GM12872 (cell line): Measurements from ENCODE around the gene PYGM.

ENCODE experiments used
- TF ChIP-seq, protein P1 (sequence below): IDR thresholded peaks from 3 replicates; pipeline ENCODE4 v1.5.1; 2011; ENCODE audit warnings: low read depth, mild to moderate bottlenecking, low read length, moderate library complexity; ENCODE audit not compliant: insufficient read depth

PYGM gene

DNA sequence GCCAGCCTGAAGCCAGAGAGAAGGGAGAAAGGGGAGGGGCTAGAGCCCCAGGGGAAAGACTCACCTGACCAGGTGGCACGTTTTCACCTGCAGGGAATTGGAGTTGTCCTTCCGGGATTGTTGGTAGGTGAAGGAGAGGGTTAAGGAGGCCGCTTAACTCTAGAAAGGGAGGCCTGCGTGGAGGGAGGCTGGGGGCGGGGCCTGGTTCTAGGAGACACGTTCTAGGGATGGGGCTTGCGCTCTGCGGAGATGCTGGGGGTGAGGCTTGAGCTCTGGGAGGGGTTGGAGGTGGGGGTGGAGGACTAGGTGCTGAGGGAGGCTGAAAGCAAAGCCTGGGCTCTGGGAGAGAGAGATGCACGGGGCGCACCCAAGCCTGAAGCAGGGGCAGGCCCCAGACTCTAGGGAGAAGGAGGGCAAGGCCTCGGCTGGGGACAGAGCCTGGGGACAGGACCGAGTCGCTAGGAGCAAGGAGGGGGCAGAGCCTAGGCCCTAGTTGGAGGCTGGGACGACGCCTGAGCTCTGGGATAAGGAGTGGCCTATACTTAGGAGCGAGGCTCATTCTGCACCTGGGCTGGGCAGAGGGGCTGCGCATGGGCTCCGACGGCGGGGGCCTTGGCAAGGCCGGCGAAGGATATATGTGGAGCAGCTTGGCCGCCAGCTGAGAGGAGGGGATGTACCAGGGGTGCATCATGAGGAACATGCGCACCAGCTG, 18.2 kb downstream of the PYGM start:
- TF ChIP-seq, protein P1, sequence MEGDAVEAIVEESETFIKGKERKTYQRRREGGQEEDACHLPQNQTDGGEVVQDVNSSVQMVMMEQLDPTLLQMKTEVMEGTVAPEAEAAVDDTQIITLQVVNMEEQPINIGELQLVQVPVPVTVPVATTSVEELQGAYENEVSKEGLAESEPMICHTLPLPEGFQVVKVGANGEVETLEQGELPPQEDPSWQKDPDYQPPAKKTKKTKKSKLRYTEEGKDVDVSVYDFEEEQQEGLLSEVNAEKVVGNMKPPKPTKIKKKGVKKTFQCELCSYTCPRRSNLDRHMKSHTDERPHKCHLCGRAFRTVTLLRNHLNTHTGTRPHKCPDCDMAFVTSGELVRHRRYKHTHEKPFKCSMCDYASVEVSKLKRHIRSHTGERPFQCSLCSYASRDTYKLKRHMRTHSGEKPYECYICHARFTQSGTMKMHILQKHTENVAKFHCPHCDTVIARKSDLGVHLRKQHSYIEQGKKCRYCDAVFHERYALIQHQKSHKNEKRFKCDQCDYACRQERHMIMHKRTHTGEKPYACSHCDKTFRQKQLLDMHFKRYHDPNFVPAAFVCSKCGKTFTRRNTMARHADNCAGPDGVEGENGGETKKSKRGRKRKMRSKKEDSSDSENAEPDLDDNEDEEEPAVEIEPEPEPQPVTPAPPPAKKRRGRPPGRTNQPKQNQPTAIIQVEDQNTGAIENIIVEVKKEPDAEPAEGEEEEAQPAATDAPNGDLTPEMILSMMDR, result no peak

DNA sequence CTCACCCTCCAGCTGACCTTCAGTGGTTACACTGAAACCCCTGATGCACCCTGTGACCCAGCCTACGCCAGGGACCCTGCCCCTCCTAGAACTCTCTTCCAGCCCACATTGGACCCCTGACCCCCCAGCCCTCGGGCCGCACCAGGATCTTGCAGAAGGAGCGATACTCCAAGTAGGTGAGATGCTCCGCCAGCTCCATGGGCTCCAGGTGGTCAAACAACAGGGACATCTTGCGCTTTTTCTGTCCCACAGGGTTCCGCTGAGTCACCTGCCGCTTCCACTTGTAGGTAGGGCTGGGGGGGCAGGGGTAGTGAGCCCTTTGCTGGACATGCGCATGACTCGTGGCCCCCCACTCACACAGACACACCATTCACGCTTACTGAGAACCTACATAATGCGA, 19.9 kb downstream of the PYGM start:
- TF ChIP-seq, protein P1, result no peak

DNA sequence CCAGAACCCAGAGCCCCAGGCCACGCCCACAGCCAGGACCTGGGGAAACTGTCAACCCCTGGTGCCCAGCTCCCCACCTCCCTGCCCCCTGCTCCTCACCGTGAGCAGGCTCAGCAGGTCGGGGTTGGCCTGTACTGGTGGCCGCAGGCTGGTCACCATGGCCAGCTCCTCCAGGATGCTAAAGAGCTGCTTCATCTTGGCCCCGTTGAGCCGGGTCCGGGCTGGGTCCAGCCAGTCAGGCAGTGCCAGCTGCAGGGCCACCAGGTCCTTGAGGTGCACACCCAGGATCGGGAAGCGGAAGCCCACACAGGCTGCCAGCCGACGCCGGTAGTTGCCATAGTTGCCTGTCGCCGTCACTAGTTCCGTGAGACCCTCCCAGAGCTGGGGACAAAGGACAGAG, 23.1 kb downstream of the PYGM start:
- TF ChIP-seq, protein P1, result no peak

DNA sequence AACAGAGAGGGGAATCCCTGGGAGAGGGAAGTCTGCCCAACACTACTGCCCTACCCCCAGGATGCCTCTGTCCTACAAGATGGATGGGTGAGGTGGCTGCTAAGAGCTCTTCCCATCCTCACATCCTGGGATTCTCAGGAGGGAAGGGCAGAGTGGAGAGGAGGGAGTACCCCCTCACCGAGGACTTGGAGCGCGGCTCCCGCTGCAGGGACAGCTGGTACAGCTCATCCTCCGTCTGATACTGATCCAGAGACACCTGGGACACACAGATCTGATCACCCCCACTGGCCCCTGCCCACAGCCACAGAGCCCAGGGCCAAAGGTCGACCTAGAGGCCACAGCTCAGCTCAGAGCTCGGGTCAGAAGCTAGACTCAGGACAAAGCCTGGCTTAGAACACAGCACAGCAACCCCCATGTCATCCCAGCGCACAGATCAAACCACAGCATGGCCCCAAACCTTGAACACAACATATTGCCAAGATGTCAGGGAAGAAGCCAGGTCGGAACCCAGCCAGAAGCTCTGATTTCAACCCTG, 24.0 kb downstream of the PYGM start:
- TF ChIP-seq, protein P1, result no peak

DNA sequence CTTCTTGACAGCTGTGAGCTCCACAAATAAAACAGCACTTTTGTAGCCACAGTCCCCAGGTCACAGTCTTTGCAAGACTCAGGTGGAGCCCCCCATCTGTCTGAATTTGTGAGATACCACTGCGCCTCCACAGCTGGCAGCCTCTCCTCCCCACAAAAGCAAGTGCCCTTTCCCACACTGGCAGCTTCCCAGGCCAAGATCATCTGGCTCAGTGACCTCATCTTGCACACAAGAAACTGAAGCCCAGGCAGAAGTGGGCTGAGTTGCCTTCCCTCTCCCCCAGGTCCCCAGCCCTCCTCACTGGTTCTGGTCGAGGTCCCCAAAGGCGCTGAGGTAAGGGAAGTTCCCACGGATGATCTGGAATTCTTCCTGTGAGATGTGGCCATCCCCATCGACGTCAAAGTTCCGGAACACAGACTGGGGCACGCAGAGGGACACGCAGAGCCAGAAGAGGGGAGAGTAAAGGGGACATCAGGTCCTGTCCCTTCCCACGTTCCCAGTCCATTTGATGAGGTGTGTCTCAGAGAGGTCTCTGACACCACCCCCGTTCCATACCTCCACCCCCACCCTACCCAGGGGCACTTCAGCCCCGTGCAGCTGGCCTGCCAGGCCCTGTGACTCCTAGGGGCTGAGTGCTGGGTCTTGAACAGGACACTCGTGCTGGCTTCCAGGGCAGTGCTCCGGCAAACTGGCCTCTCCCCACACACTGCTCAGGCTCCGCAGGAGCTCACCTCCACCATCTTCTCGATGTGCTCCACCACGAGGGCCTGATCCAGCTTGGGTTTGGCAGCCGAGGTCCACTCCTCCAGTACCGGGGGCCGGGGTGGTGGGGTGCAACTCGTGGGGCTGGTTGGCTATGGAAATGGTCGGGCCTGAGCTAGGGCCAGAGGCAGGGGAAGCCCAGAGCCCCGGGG, 24.7 kb downstream of the PYGM start:
- TF ChIP-seq, protein P1, result no peak

DNA sequence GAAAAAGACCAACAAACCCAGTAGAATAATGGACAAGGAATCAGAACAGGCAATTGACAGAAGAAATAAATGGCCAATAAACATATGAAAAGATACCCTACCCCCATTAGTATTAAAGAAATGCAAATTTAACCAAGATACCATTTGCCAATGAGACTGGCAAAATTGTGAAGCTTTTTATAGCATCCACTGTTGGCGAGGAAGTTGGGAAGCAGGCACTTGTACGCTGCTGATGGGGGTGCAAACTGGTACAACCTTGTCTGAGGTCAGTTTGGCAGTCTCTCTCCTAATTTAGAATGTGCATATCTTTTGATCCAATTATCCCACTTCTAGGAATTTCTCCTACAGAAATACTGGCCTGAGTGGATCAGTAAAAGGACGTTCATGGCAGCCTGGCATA, 28.2 kb downstream of the PYGM start:
- TF ChIP-seq, protein P1, result no peak

DNA sequence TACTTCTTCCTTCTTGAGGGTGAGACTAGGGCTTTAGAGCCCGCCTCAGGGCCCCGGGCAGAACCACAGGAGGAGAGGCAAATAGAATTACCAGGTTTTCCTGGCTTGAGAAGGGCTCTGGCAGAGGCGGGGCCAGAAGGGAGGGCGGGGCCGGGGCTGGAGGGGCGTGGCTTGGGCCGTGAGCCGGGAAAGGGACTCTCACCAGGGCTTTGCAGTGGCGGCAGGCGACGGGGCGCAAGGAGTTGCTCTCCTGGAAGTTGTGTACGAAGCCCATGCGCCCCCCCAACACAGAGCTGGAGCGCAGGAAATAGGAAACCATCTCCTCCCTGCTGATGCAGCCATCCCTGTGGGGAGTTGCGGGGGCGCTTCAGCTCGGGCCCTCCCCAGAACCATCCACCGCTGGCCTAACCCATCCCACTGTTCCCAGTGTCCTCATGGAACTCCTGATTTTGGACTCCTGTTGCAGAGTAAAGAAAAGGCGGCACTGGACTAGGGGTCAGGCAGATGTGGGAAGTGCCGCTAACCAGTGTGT, 29.9 kb downstream of the PYGM start:
- TF ChIP-seq, protein P1, result no peak
